ENCODE data around the gene ZDHHC3. TPM values are rescaled to one million over a fixed set of nuclear protein-coding genes. Genes with fewer than 3 reads are reported as not detected.
A peak's percentile ranks its signal among the peaks of the same experiment; 100 is the strongest.

ZDHHC3 gene
- 25.6 TPM for total RNA-seq

- H3K4me1 ChIP-seq (ENCODE audit: control insufficient read depth in 3 of 3, insufficient read depth in 3 of 3, low read length in 3 of 3), result peaks cover 23 to 33% (median 30%) of the 10 kb centered on the region in 3 donors
Measured at GRCh38 chr3:44976002-44976815, at the start of gene ZDHHC3, which contains the start of gene EXOSC7. TSS of gene ZDHHC3 (minus strand) at chr3:44976174. CDS start at chr3:44959436, 16,738 bp downstream. TSS of gene EXOSC7 (plus strand) at chr3:44976244. CDS start at chr3:44976278, 34 bp downstream.

GRCh38 chr3:45024542-45025255 is 48.7 kb upstream of the ZDHHC3 start:
- Histone ChIP-seq H3K4me3 (ENCODE audit: low read length in 3 of 3) (peak overlapping the region in 1 of 3 donors; percentile 13), H3K36me3 (ENCODE audit: control insufficient read depth in 3 of 3, insufficient read depth in 3 of 3, low read length in 3 of 3) (peaks cover 0 to 2% (median 0%) of the 10 kb centered on the region in 3 donors), H3K9ac (ENCODE audit: low read depth in 1 of 3, low read length in 3 of 3) (no peak overlapping the region), H3K4me1 (ENCODE audit: control insufficient read depth in 3 of 3, insufficient read depth in 3 of 3, low read length in 3 of 3) (peaks cover 46 to 62% (median 54%) of the 10 kb centered on the region in 3 donors), H3K9me3 (ENCODE audit: control insufficient read depth in 3 of 3, low read length in 3 of 3) (no peaks in the 10 kb centered on the region), H3K27me3 (ENCODE audit: control insufficient read depth in 3 of 3, insufficient read depth in 3 of 3, low read length in 3 of 3) (peaks cover 3 to 14% (median 10%) of the 10 kb centered on the region in 3 donors), H3K27ac (ENCODE audit: low read depth, low read length) (peak overlapping the region; percentile 70)

More at GRCh38 chr3:44976002-44976815, at the start of gene ZDHHC3, which contains the start of gene EXOSC7:
- H3K27ac ChIP-seq (ENCODE audit: low read depth, low read length), result peak within 1 kb of the TSS; percentile 79
- H3K36me3 ChIP-seq (ENCODE audit: control insufficient read depth in 3 of 3, insufficient read depth in 3 of 3, low read length in 3 of 3), result peaks cover 0 to 6% (median 0%) of the 10 kb centered on the region in 3 donors
- H3K9me3 ChIP-seq (ENCODE audit: control insufficient read depth in 3 of 3, low read length in 3 of 3), result no peaks in the 10 kb centered on the region
- H3K9ac ChIP-seq (ENCODE audit: low read depth in 1 of 3, low read length in 3 of 3), result peak within 1 kb of the TSS; percentile 94 to 95 (median 94)
- H3K4me3 ChIP-seq (ENCODE audit: low read length in 3 of 3), result peak within 1 kb of the TSS; percentile 94 to 99 (median 94)
- H3K27me3 ChIP-seq (ENCODE audit: control insufficient read depth in 3 of 3, insufficient read depth in 3 of 3, low read length in 3 of 3), result no peaks in the 10 kb centered on the region

- peaks cover 3 to 14% (median 10%) of the 10 kb centered on the region in 3 donors for H3K27me3 ChIP-seq (ENCODE audit: control insufficient read depth in 3 of 3, insufficient read depth in 3 of 3, low read length in 3 of 3)
- H3K36me3 ChIP-seq (ENCODE audit: control insufficient read depth in 3 of 3, insufficient read depth in 3 of 3, low read length in 3 of 3), result no peaks in the 10 kb centered on the region
- H3K27ac ChIP-seq (ENCODE audit: low read depth, low read length), result no peak overlapping the region
- H3K4me3 ChIP-seq (ENCODE audit: low read length in 3 of 3), result no peak overlapping the region
- H3K9ac ChIP-seq (ENCODE audit: low read depth in 1 of 3, low read length in 3 of 3), result no peak overlapping the region
- H3K4me1 ChIP-seq (ENCODE audit: control insufficient read depth in 3 of 3, insufficient read depth in 3 of 3, low read length in 3 of 3), result peaks cover 38 to 55% (median 44%) of the 10 kb centered on the region in 3 donors
- H3K9me3 ChIP-seq (ENCODE audit: control insufficient read depth in 3 of 3, low read length in 3 of 3), result no peaks in the 10 kb centered on the region
Measured at GRCh38 chr3:45023675-45024074, 47.7 kb upstream of the ZDHHC3 start.

- Histone ChIP-seq H3K9me3 (ENCODE audit: control insufficient read depth in 3 of 3, low read length in 3 of 3) (no peaks in the 10 kb centered on the region), H3K27ac (ENCODE audit: low read depth, low read length) (no peak overlapping the region), H3K9ac (ENCODE audit: low read depth in 1 of 3, low read length in 3 of 3) (no peak overlapping the region), H3K36me3 (ENCODE audit: control insufficient read depth in 3 of 3, insufficient read depth in 3 of 3, low read length in 3 of 3) (no peaks in the 10 kb centered on the region), H3K4me1 (ENCODE audit: control insufficient read depth in 3 of 3, insufficient read depth in 3 of 3, low read length in 3 of 3) (peaks cover 36 to 55% (median 42%) of the 10 kb centered on the region in 3 donors), H3K27me3 (ENCODE audit: control insufficient read depth in 3 of 3, insufficient read depth in 3 of 3, low read length in 3 of 3) (peaks cover 3 to 7% (median 6%) of the 10 kb centered on the region in 3 donors), H3K4me3 (ENCODE audit: low read length in 3 of 3) (no peak overlapping the region)
Measured at GRCh38 chr3:45021524-45022297, 45.7 kb upstream of the ZDHHC3 start.

GRCh38 chr3:45020534-45020933 is 44.6 kb upstream of the ZDHHC3 start:
- Histone ChIP-seq H3K4me3 (ENCODE audit: low read length in 3 of 3) (no peak overlapping the region), H3K27me3 (ENCODE audit: control insufficient read depth in 3 of 3, insufficient read depth in 3 of 3, low read length in 3 of 3) (peaks cover 0 to 2% (median 0%) of the 10 kb centered on the region in 3 donors), H3K27ac (ENCODE audit: low read depth, low read length) (no peak overlapping the region), H3K4me1 (ENCODE audit: control insufficient read depth in 3 of 3, insufficient read depth in 3 of 3, low read length in 3 of 3) (peaks cover 26 to 44% (median 36%) of the 10 kb centered on the region in 3 donors), H3K9ac (ENCODE audit: low read depth in 1 of 3, low read length in 3 of 3) (no peak overlapping the region), H3K9me3 (ENCODE audit: control insufficient read depth in 3 of 3, low read length in 3 of 3) (no peaks in the 10 kb centered on the region), H3K36me3 (ENCODE audit: control insufficient read depth in 3 of 3, insufficient read depth in 3 of 3, low read length in 3 of 3) (peaks cover 0 to 2% (median 0%) of the 10 kb centered on the region in 3 donors)

GRCh38 chr3:45017821-45018220 is 41.8 kb upstream of the ZDHHC3 start:
- Histone ChIP-seq H3K4me1 (ENCODE audit: control insufficient read depth in 3 of 3, insufficient read depth in 3 of 3, low read length in 3 of 3) (peaks cover 17 to 34% (median 24%) of the 10 kb centered on the region in 3 donors), H3K27ac (ENCODE audit: low read depth, low read length) (no peak overlapping the region), H3K36me3 (ENCODE audit: control insufficient read depth in 3 of 3, insufficient read depth in 3 of 3, low read length in 3 of 3) (peaks cover 0 to 3% (median 2%) of the 10 kb centered on the region in 3 donors), H3K4me3 (ENCODE audit: low read length in 3 of 3) (no peak overlapping the region), H3K27me3 (ENCODE audit: control insufficient read depth in 3 of 3, insufficient read depth in 3 of 3, low read length in 3 of 3) (no peaks in the 10 kb centered on the region), H3K9me3 (ENCODE audit: control insufficient read depth in 3 of 3, low read length in 3 of 3) (no peaks in the 10 kb centered on the region), H3K9ac (ENCODE audit: low read depth in 1 of 3, low read length in 3 of 3) (no peak overlapping the region)

GRCh38 chr3:45016916-45017315 is 40.9 kb upstream of the ZDHHC3 start:
- Histone ChIP-seq H3K9ac (ENCODE audit: low read depth in 1 of 3, low read length in 3 of 3) (no peak overlapping the region), H3K4me1 (ENCODE audit: control insufficient read depth in 3 of 3, insufficient read depth in 3 of 3, low read length in 3 of 3) (peaks cover 26 to 42% (median 28%) of the 10 kb centered on the region in 3 donors), H3K27ac (ENCODE audit: low read depth, low read length) (no peak overlapping the region), H3K36me3 (ENCODE audit: control insufficient read depth in 3 of 3, insufficient read depth in 3 of 3, low read length in 3 of 3) (peaks cover 0 to 3% (median 2%) of the 10 kb centered on the region in 3 donors), H3K9me3 (ENCODE audit: control insufficient read depth in 3 of 3, low read length in 3 of 3) (no peaks in the 10 kb centered on the region), H3K4me3 (ENCODE audit: low read length in 3 of 3) (no peak overlapping the region), H3K27me3 (ENCODE audit: control insufficient read depth in 3 of 3, insufficient read depth in 3 of 3, low read length in 3 of 3) (no peaks in the 10 kb centered on the region)

- no peaks in the 10 kb centered on the region for H3K9me3 ChIP-seq (ENCODE audit: control insufficient read depth in 3 of 3, low read length in 3 of 3)
- H3K4me3 ChIP-seq (ENCODE audit: low read length in 3 of 3), result peak overlapping the region; percentile 4 to 45 (median 23)
- no peaks in the 10 kb centered on the region for H3K27me3 ChIP-seq (ENCODE audit: control insufficient read depth in 3 of 3, insufficient read depth in 3 of 3, low read length in 3 of 3)
- peak overlapping the region; percentile 76 for H3K27ac ChIP-seq (ENCODE audit: low read depth, low read length)
- H3K9ac ChIP-seq (ENCODE audit: low read depth in 1 of 3, low read length in 3 of 3), result peak overlapping the region in 1 of 3 donors; percentile 63
- peaks cover 39 to 51% (median 49%) of the 10 kb centered on the region in 3 donors for H3K4me1 ChIP-seq (ENCODE audit: control insufficient read depth in 3 of 3, insufficient read depth in 3 of 3, low read length in 3 of 3)
- peaks cover 3 to 17% (median 7%) of the 10 kb centered on the region in 3 donors for H3K36me3 ChIP-seq (ENCODE audit: control insufficient read depth in 3 of 3, insufficient read depth in 3 of 3, low read length in 3 of 3)
Measured at GRCh38 chr3:45012577-45012976, 36.6 kb upstream of the ZDHHC3 start.

- Histone ChIP-seq H3K4me1 (ENCODE audit: control insufficient read depth in 3 of 3, insufficient read depth in 3 of 3, low read length in 3 of 3) (peaks cover 37 to 53% (median 45%) of the 10 kb centered on the region in 3 donors), H3K9me3 (ENCODE audit: control insufficient read depth in 3 of 3, low read length in 3 of 3) (no peaks in the 10 kb centered on the region), H3K27ac (ENCODE audit: low read depth, low read length) (peak overlapping the region; percentile 76), H3K4me3 (ENCODE audit: low read length in 3 of 3) (peak overlapping the region; percentile 4 to 45 (median 38)), H3K9ac (ENCODE audit: low read depth in 1 of 3, low read length in 3 of 3) (peak overlapping the region; percentile 9 to 63 (median 18)), H3K27me3 (ENCODE audit: control insufficient read depth in 3 of 3, insufficient read depth in 3 of 3, low read length in 3 of 3) (no peaks in the 10 kb centered on the region), H3K36me3 (ENCODE audit: control insufficient read depth in 3 of 3, insufficient read depth in 3 of 3, low read length in 3 of 3) (peaks cover 7 to 21% (median 13%) of the 10 kb centered on the region in 3 donors)
Measured at GRCh38 chr3:45011756-45012508, 36.0 kb upstream of the ZDHHC3 start.

Data from skeletal muscle tissue (tissue), 4 donors.